ENCODE results near the gene METTL22.

GRCh38 chr16:8649829-8650554, 28.5 kb downstream of the METTL22 start:
- TF ChIP-seq, protein P1, sequence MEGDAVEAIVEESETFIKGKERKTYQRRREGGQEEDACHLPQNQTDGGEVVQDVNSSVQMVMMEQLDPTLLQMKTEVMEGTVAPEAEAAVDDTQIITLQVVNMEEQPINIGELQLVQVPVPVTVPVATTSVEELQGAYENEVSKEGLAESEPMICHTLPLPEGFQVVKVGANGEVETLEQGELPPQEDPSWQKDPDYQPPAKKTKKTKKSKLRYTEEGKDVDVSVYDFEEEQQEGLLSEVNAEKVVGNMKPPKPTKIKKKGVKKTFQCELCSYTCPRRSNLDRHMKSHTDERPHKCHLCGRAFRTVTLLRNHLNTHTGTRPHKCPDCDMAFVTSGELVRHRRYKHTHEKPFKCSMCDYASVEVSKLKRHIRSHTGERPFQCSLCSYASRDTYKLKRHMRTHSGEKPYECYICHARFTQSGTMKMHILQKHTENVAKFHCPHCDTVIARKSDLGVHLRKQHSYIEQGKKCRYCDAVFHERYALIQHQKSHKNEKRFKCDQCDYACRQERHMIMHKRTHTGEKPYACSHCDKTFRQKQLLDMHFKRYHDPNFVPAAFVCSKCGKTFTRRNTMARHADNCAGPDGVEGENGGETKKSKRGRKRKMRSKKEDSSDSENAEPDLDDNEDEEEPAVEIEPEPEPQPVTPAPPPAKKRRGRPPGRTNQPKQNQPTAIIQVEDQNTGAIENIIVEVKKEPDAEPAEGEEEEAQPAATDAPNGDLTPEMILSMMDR (conservative IDR thresholded peaks at IDR 0.05; ENCODE audit: low read length), result no peak
- no peak for TF ChIP-seq EZH2phosphoT487 (IDR thresholded peaks at IDR 0.05; ENCODE audit: borderline replicate concordance)

Measured in Loucy (cell line).